ENCODE data around the gene DNAJC13. TPM values are rescaled to one million over a fixed set of nuclear protein-coding genes. Genes with fewer than 3 reads are reported as not detected.

The DNAJC13 gene
- total and polyA plus RNA-seq, 7 donors, result 7.4 to 30.9 (median 24.7) TPM

GRCh38 chr3:132569580-132569979, 152.3 kb downstream of the DNAJC13 start:
- H3K4me3 ChIP-seq, result no peak overlapping the region
- WGBS, 3 donors, result 42 to 75% (median 53%) methylated on average over 1 of the region's 1 CpG
- no peaks in the 10 kb centered on the region for H3K27me3 ChIP-seq (ENCODE audit: insufficient read depth in 3 of 3, low read length in 2 of 3)
- H3K4me1 ChIP-seq, result no peaks in the 10 kb centered on the region
- intact Hi-C loops (cut with DNase I), result no loop called here
- peaks cover 7% of the 10 kb centered on the region for H3K9me3 ChIP-seq
- ATAC-seq, result no peak
- H3K27ac ChIP-seq, result no peak overlapping the region
- peaks cover 0 to 11% of the 10 kb centered on the region in 2 donors for H3K36me3 ChIP-seq (ENCODE audit: insufficient read depth in 1 of 2, low read depth in 1 of 2)
- TF ChIP-seq CTCF (IDR thresholded peaks at IDR 0.05), result no peak
- DNase-seq, result no peak

GRCh38 chr3:132570016-132570415, 152.7 kb downstream of the DNAJC13 start:
- DNase-seq (no peak), ATAC-seq (no peak)
- H3K4me3 ChIP-seq, result no peak overlapping the region
- no peak overlapping the region for H3K27ac ChIP-seq
- peaks cover 0 to 16% of the 10 kb centered on the region in 2 donors for H3K36me3 ChIP-seq (ENCODE audit: insufficient read depth in 1 of 2, low read depth in 1 of 2)
- no peaks in the 10 kb centered on the region for H3K4me1 ChIP-seq
- no peak for TF ChIP-seq CTCF (IDR thresholded peaks at IDR 0.05)
- no peaks in the 10 kb centered on the region for H3K27me3 ChIP-seq (ENCODE audit: insufficient read depth in 3 of 3, low read length in 2 of 3)
- H3K9me3 ChIP-seq, result peaks cover 7% of the 10 kb centered on the region
- WGBS, 3 donors, result 54 to 83% (median 60%) methylated on average over 2 of the region's 2 CpGs
- intact Hi-C loops (cut with DNase I), result no loop called here

GRCh38 chr3:132573797-132574211, 156.5 kb downstream of the DNAJC13 start:
- Histone ChIP-seq H3K9me3 (peaks cover 7% of the 10 kb centered on the region), H3K4me3 (no peak overlapping the region), H3K36me3 (ENCODE audit: insufficient read depth in 1 of 2, low read depth in 1 of 2) (peaks cover 3 to 54% of the 10 kb centered on the region in 2 donors), H3K27me3 (ENCODE audit: insufficient read depth in 3 of 3, low read length in 2 of 3) (no peaks in the 10 kb centered on the region), H3K27ac (no peak overlapping the region), H3K4me1 (no peaks in the 10 kb centered on the region)
- ATAC-seq (no peak), DNase-seq (no peak)
- intact Hi-C loops (cut with DNase I), result no loop called here
- TF ChIP-seq CTCF (IDR thresholded peaks at IDR 0.05), result no peak
- 41 to 48% (median 42%) methylated on average over 5 of the region's 5 CpGs for WGBS, 3 donors

GRCh38 chr3:132587401-132587800, 170.1 kb downstream of the DNAJC13 start:
- no peak for ATAC-seq
- H3K4me3 ChIP-seq, result no peak overlapping the region
- H3K9me3 ChIP-seq, result no peaks in the 10 kb centered on the region
- no peak overlapping the region for H3K27ac ChIP-seq
- DNase-seq, result no peak
- H3K4me1 ChIP-seq, result no peaks in the 10 kb centered on the region
- intact Hi-C loops (cut with DNase I), result no loop called here
- TF ChIP-seq CTCF (IDR thresholded peaks at IDR 0.05), result no peak
- H3K27me3 ChIP-seq (ENCODE audit: insufficient read depth in 3 of 3, low read length in 2 of 3), result no peaks in the 10 kb centered on the region
- 86 to 95% (median 95%) methylated on average over 1 of the region's 1 CpG for WGBS, 3 donors
- H3K36me3 ChIP-seq (ENCODE audit: insufficient read depth in 1 of 2, low read depth in 1 of 2), result peaks cover 0 to 13% of the 10 kb centered on the region in 2 donors

Other genes with a start within 250 kb of the DNAJC13 start
- gene ACP3, start 100.1 kb upstream of the DNAJC13 start, total RNA-seq, result under 1 TPM in 3 of 4 donors, not detected in 1; 0.11 to 0.86 (median 0.30) TPM
- under 1 TPM; 0.04 to 0.07 (median 0.05) TPM for gene ACP3, start 100.1 kb upstream of the DNAJC13 start, polyA plus RNA-seq
- gene ACKR4, start 179.8 kb downstream of the DNAJC13 start, total RNA-seq, result under 1 TPM in 3 of 4 donors, not detected in 1; 0.12 to 0.64 (median 0.43) TPM
- gene ACKR4, start 179.8 kb downstream of the DNAJC13 start, polyA plus RNA-seq, result under 1 TPM; 0.11 to 0.29 (median 0.17) TPM
- gene ACAD11, start 242.3 kb downstream of the DNAJC13 start, total RNA-seq, result 1 to 10 TPM; 3.8 to 7.5 (median 6.6) TPM
- 1 to 10 TPM; 1.8 to 5.7 (median 4.5) TPM for gene ACAD11, start 242.3 kb downstream of the DNAJC13 start, polyA plus RNA-seq
- gene UBA5, start 242.8 kb downstream of the DNAJC13 start, total RNA-seq, result 10 to 100 TPM; 22.2 to 29.2 (median 27.0) TPM
- 10 to 100 TPM; 16.2 to 31.1 (median 25.1) TPM for gene UBA5, start 242.8 kb downstream of the DNAJC13 start, polyA plus RNA-seq